ENCODE results near the gene RPL26. TPM values are rescaled to one million over a fixed set of nuclear protein-coding genes. Genes with fewer than 3 reads are reported as not detected.
"Not testable (repeated sequence)": the region's sequence is repeated elsewhere in the genome, so short reads cannot be mapped to it uniquely, and the experiment has no call there.

The RPL26 gene
- polyA plus RNA-seq, 6 donors from 2014 or later = 1,225 to 2,056 (median 1,703) TPM

- H3K27me3 Mint-ChIP-seq = peaks cover 26 to 43% (median 30%) of the 10 kb centered on the region in 3 donors
Measured at GRCh38 chr17:8347001-8347400, 36.0 kb downstream of the RPL26 start.

GRCh38 chr17:8345951-8346665 lies 36.9 kb downstream of the RPL26 start:
- Mint-ChIP-seq H3K4me3 (no peak overlapping the region), H3K27me3 (peaks cover 26 to 43% (median 30%) of the 10 kb centered on the region in 3 donors), H3K9me3 (no peaks in the 10 kb centered on the region), H3K27ac (peak overlapping the region in 1 of 6 donors; percentile 45), H3K4me1 (peaks cover 0 to 3% (median 0%) of the 10 kb centered on the region in 3 donors), H3K36me3 (no peaks in the 10 kb centered on the region)
- no peak for DNase-seq
- no peak for ATAC-seq (ENCODE audit: low read depth in 2 of 2)

More at GRCh38 chr17:8347001-8347400, 36.0 kb downstream of the RPL26 start:
- not testable (repeated sequence) for ATAC-seq (ENCODE audit: low read depth in 2 of 2); H3K9me3 Mint-ChIP-seq; H3K4me1 Mint-ChIP-seq; DNase-seq; H3K27ac Mint-ChIP-seq; H3K36me3 Mint-ChIP-seq
- H3K4me3 Mint-ChIP-seq = peak overlapping the region in 1 of 8 donors; percentile 19

GRCh38 chr17:8345052-8345690 lies 37.8 kb downstream of the RPL26 start:
- Mint-ChIP-seq H3K36me3 (no peaks in the 10 kb centered on the region), H3K27me3 (peaks cover 26 to 39% (median 30%) of the 10 kb centered on the region in 3 donors), H3K27ac (no peak overlapping the region), H3K9me3 (no peaks in the 10 kb centered on the region), H3K4me3 (peak overlapping the region in 1 of 8 donors; percentile 15), H3K4me1 (peaks cover 0 to 3% (median 0%) of the 10 kb centered on the region in 3 donors)
- DNase-seq (no peak), ATAC-seq (ENCODE audit: low read depth in 2 of 2) (no peak)

GRCh38 chr17:8341456-8341855 lies 41.5 kb downstream of the RPL26 start:
- Mint-ChIP-seq H3K9me3 (no peaks in the 10 kb centered on the region), H3K4me1 (peaks cover 7 to 8% (median 7%) of the 10 kb centered on the region in 3 donors), H3K27me3 (peaks cover 13 to 22% (median 19%) of the 10 kb centered on the region in 3 donors), H3K4me3 (no peak overlapping the region), H3K27ac (no peak overlapping the region), H3K36me3 (no peaks in the 10 kb centered on the region)
- ATAC-seq (ENCODE audit: low read depth in 2 of 2) (no peak), DNase-seq (no peak)

GRCh38 chr17:8339540-8339939 lies 43.5 kb downstream of the RPL26 start, which contains the start of gene ODF4:
TSS of gene ODF4 (plus strand) at chr17:8339840. CDS start at chr17:8340052, 212 bp downstream.
- Mint-ChIP-seq H3K9me3 (no peaks in the 10 kb centered on the region), H3K4me3 (no peak within 1 kb of the TSS), H3K36me3 (no peaks in the 10 kb centered on the region), H3K4me1 (peaks cover 7 to 8% (median 7%) of the 10 kb centered on the region in 3 donors), H3K27me3 (peaks cover 7 to 13% (median 12%) of the 10 kb centered on the region in 3 donors), H3K27ac (peak within 1 kb of the TSS in 1 of 6 donors; percentile 67)
- ATAC-seq (ENCODE audit: low read depth in 2 of 2) (no peak), DNase-seq (no peak)

- peaks cover 11 to 17% (median 14%) of the 10 kb centered on the region in 3 donors for H3K27me3 Mint-ChIP-seq
- H3K9me3 Mint-ChIP-seq = no peaks in the 10 kb centered on the region
- DNase-seq = no peak
- H3K36me3 Mint-ChIP-seq = no peaks in the 10 kb centered on the region
- H3K27ac Mint-ChIP-seq = no peak overlapping the region
- no peak for ATAC-seq (ENCODE audit: low read depth in 2 of 2)
- peaks cover 7 to 8% (median 7%) of the 10 kb centered on the region in 3 donors for H3K4me1 Mint-ChIP-seq
- H3K4me3 Mint-ChIP-seq = no peak overlapping the region
Measured at GRCh38 chr17:8338753-8339140, 44.2 kb downstream of the RPL26 start.

GRCh38 chr17:8337802-8338752 lies 44.9 kb downstream of the RPL26 start:
- no peaks in the 10 kb centered on the region for H3K9me3 Mint-ChIP-seq
- peak overlapping the region in 2 of 6 donors; percentile 18 to 53 for H3K27ac Mint-ChIP-seq
- H3K36me3 Mint-ChIP-seq = no peaks in the 10 kb centered on the region
- peaks cover 7 to 8% (median 7%) of the 10 kb centered on the region in 3 donors for H3K4me1 Mint-ChIP-seq
- H3K27me3 Mint-ChIP-seq = peaks cover 11 to 23% (median 21%) of the 10 kb centered on the region in 3 donors
- no peak for DNase-seq
- peak; percentile 42 to 55 for ATAC-seq (ENCODE audit: low read depth in 2 of 2)
- peak overlapping the region in 5 of 8 donors; percentile 3 to 67 (median 36) for H3K4me3 Mint-ChIP-seq

GRCh38 chr17:8333281-8333680 lies 49.7 kb downstream of the RPL26 start:
- H3K36me3 Mint-ChIP-seq = peaks cover 0 to 7% of the 10 kb centered on the region in 2 donors
- no peak for DNase-seq
- no peak overlapping the region for H3K4me3 Mint-ChIP-seq
- no peaks in the 10 kb centered on the region for H3K9me3 Mint-ChIP-seq
- no peak overlapping the region for H3K27ac Mint-ChIP-seq
- ATAC-seq (ENCODE audit: low read depth in 2 of 2) = no peak
- H3K4me1 Mint-ChIP-seq = peaks cover 7 to 9% (median 7%) of the 10 kb centered on the region in 3 donors
- peaks cover 25 to 42% (median 34%) of the 10 kb centered on the region in 3 donors for H3K27me3 Mint-ChIP-seq

GRCh38 chr17:8332688-8333087 lies 50.3 kb downstream of the RPL26 start:
- peaks cover 0 to 7% of the 10 kb centered on the region in 2 donors for H3K36me3 Mint-ChIP-seq
- no peak for DNase-seq
- H3K27ac Mint-ChIP-seq = peak overlapping the region in 1 of 6 donors; percentile 65
- H3K4me1 Mint-ChIP-seq = peaks cover 1 to 8% (median 7%) of the 10 kb centered on the region in 3 donors
- no peak overlapping the region for H3K4me3 Mint-ChIP-seq
- H3K27me3 Mint-ChIP-seq = peaks cover 30 to 48% (median 40%) of the 10 kb centered on the region in 3 donors
- ATAC-seq (ENCODE audit: low read depth in 2 of 2) = no peak
- H3K9me3 Mint-ChIP-seq = no peaks in the 10 kb centered on the region

GRCh38 chr17:8332128-8332527 lies 50.9 kb downstream of the RPL26 start:
- H3K27me3 Mint-ChIP-seq = peaks cover 30 to 54% (median 42%) of the 10 kb centered on the region in 3 donors
- H3K4me1 Mint-ChIP-seq = peaks cover 3 to 11% (median 6%) of the 10 kb centered on the region in 3 donors
- ATAC-seq (ENCODE audit: low read depth in 2 of 2) (no peak), DNase-seq (no peak)
- no peak overlapping the region for H3K27ac Mint-ChIP-seq
- peaks cover 0 to 7% of the 10 kb centered on the region in 2 donors for H3K36me3 Mint-ChIP-seq
- no peaks in the 10 kb centered on the region for H3K9me3 Mint-ChIP-seq
- no peak overlapping the region for H3K4me3 Mint-ChIP-seq

All from naive B cell (primary cell).